GM12878 (cell line): ENCODE measurements around the gene RNU2-63P. TPM values are rescaled to one million over a fixed set of nuclear protein-coding genes. Genes with fewer than 3 reads are reported as not detected.
A peak's percentile ranks its signal among the peaks of the same experiment; 100 is the strongest.

ENCODE experiments used
- ASH2L ChIP-seq: fragments of 300-600, 200-600 bp; sonication (generic); IDR thresholded peaks from 2 replicates; pipeline ENCODE4 v1.6.1; 2017; ENCODE audit warnings: low read depth, mild to moderate bottlenecking, borderline replicate concordance
- BHLHE40 ChIP-seq, 2 experiments: fragments of 450-650 bp in 1 of 2; IDR thresholded peaks; 2 replicates each; pipeline ENCODE4 v1.6.1; 2011 to 2017; ENCODE audit warnings: low read depth in 2 of 2, borderline replicate concordance in 1 of 2, improper control_type of control experiment in 1 of 2, low read length in 1 of 2, mild to moderate bottlenecking in 1 of 2
- ETV6 ChIP-seq, 2 experiments: fragments of 450-650 bp in 1 of 2; IDR thresholded peaks in 1 of 2; conservative IDR thresholded peaks in 1 of 2; 2 replicates each; pipeline ENCODE4 v1.6.1; 2014; ENCODE audit warnings: antibody characterized with exemption in 1 of 2, borderline replicate concordance in 1 of 2, low read depth in 1 of 2, mild to moderate bottlenecking in 1 of 2, moderate library complexity in 1 of 2
- IRF4 ChIP-seq: IDR thresholded peaks from 2 replicates; pipeline ENCODE4 v1.6.1; 2011; ENCODE audit warnings: low read depth, low read length
- NFXL1 ChIP-seq: fragments of 450-650 bp; IDR thresholded peaks from 2 replicates; pipeline ENCODE4 v1.6.1; 2017; ENCODE audit warnings: antibody characterized with exemption, mild to moderate bottlenecking, borderline replicate concordance
- SIN3A ChIP-seq: IDR thresholded peaks from 2 replicates; pipeline ENCODE4 v1.6.1; 2012; ENCODE audit warnings: low read depth, low read length, improper control_type of control experiment
- SMAD1 ChIP-seq: fragments of 450-650 bp; IDR thresholded peaks from 2 replicates; pipeline ENCODE4 v1.6.1; 2018; ENCODE audit warnings: mild to moderate bottlenecking, low read depth; ENCODE audit not compliant: partially characterized antibody
- SUPT20H ChIP-seq: IDR thresholded peaks from 2 replicates; pipeline ENCODE4 v1.6.1; 2011; ENCODE audit warnings: low read depth, mild to moderate bottlenecking, low read length, moderate library complexity, borderline replicate concordance; ENCODE audit not compliant: control insufficient read depth
- TCF3 ChIP-seq: IDR thresholded peaks from 2 replicates; pipeline ENCODE4 v1.6.1; 2012; ENCODE audit warnings: low read depth, mild to moderate bottlenecking, low read length, borderline replicate concordance; ENCODE audit not compliant: insufficient read depth
- ZNF217 ChIP-seq: fragments of 450-650 bp; IDR thresholded peaks from 2 replicates; pipeline ENCODE4 v1.6.1; 2017; ENCODE audit warnings: antibody characterized with exemption, mild to moderate bottlenecking
- polyA plus RNA-seq, 11 experiments: library from polyadenylated mRNA; depleted of rRNA in 4 of 11; unstranded in 6 of 11; stranded (reverse) in 5 of 11; fragments of >200 nt; fragmentation: Nextera tagmentation in 4 of 11; fragmentation: Illumina TruSeq in 1 of 11; extraction: Ambion mirVana in 4 of 11; extraction: Trizol in 1 of 11; gene quantifications; 1 replicate in 1 of 11; 2 replicates in 10 of 11; pipeline versions ENCODE4 v1.2.1 to v1.2.3, GENCODE V29; 2011 to 2016; ENCODE audit warnings: inconsistent platforms in 2 of 11, missing spikeins in 2 of 11, low read depth in 1 of 11
- total RNA-seq, 4 experiments: library from RNA; depleted of rRNA in 3 of 4; stranded (reverse); fragments of >200 nt in 3 of 4; fragmentation: Illumina TruSeq in 1 of 4; extraction: Trizol in 1 of 4; gene quantifications; 2 replicates each; pipeline versions ENCODE4 v1.2.1 to v1.2.3, GENCODE V29; 2013 to 2021
- TF ChIP-seq, protein P1 (sequence below), 3 experiments: IDR thresholded peaks in 2 of 3; conservative IDR thresholded peaks in 1 of 3; 2 replicates each; pipeline ENCODE4 v1.5.1; 2011; ENCODE audit warnings: low read depth in 3 of 3, low read length in 3 of 3, mild to moderate bottlenecking in 3 of 3, control low read depth in 2 of 3, moderate library complexity in 2 of 3, inconsistent platforms in 1 of 3, mixed read lengths in 1 of 3; ENCODE audit not compliant: control insufficient read depth in 2 of 3, insufficient read depth in 1 of 3; ENCODE audit errors: extremely low read depth in 1 of 3
- TF ChIP-seq, protein P2 (sequence below): IDR thresholded peaks from 2 replicates; pipeline ENCODE4 v1.6.1; 2012; ENCODE audit warnings: low read depth, low read length, improper control_type of control experiment
- TF ChIP-seq, protein P3 (sequence below): fragments of 450-650 bp; IDR thresholded peaks from 2 replicates; pipeline ENCODE4 v1.6.1; 2017; ENCODE audit warnings: low read depth, mild to moderate bottlenecking, moderate library complexity
- TF ChIP-seq, protein P4 (sequence below): fragments of 450-650 bp; IDR thresholded peaks from 2 replicates; pipeline ENCODE4 v1.6.1; 2017; ENCODE audit warnings: mild to moderate bottlenecking, moderate library complexity
- TF ChIP-seq, protein P5 (sequence below): fragments of 450-650 bp; IDR thresholded peaks from 2 replicates; pipeline ENCODE4 v1.6.1; 2018; ENCODE audit warnings: mild to moderate bottlenecking, low read depth, moderate library complexity; ENCODE audit not compliant: partially characterized antibody

Gene RNU2-63P
- total and polyA plus RNA-seq, 10 of the 15 experiments (the other 5 are each of a cell fraction or from before 2014, with no cell fraction given) = 10.7 to 117 (median 12.3) TPM; not detected in 5

DNA sequence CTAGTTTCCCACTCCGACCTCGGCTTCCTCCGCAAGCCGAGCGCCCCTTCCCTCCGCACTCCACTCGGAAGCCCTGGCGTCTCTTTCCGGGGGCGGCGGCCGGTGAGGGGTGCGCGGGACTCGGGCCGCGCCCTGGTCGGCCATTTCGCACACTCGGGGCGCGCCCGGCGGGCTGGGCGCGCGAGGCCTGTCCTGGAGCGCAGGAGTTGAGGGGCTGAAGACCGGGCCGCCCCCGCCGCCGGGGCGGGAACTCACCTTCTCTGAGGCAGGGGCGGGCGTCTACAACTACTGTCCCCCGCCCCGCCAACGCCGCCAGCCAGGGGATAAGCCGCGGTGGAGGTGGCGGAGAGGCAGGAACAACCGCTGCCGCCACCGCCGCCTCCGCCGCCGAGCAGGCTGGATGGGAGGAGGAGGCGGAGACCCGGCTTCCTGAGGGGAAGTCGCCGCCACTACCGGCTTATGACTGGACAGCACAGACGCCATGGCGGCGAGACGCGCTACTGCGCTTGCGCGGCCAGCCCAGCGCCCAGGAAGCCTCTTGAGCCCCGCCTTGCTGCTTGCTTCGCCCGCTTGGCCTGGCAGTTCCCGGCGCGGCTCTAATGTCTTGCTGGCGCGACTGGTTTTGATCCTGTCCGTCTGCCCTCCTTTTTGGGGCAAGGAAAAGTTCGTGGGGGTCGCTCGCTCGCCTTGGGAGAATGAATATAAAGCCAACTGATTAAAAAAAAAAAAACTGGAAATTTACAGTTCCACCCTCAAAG, 39.2 kb upstream of the RNU2-63P start, which contains the start of gene KRCC1 (continued):
- TF ChIP-seq, protein P1, sequence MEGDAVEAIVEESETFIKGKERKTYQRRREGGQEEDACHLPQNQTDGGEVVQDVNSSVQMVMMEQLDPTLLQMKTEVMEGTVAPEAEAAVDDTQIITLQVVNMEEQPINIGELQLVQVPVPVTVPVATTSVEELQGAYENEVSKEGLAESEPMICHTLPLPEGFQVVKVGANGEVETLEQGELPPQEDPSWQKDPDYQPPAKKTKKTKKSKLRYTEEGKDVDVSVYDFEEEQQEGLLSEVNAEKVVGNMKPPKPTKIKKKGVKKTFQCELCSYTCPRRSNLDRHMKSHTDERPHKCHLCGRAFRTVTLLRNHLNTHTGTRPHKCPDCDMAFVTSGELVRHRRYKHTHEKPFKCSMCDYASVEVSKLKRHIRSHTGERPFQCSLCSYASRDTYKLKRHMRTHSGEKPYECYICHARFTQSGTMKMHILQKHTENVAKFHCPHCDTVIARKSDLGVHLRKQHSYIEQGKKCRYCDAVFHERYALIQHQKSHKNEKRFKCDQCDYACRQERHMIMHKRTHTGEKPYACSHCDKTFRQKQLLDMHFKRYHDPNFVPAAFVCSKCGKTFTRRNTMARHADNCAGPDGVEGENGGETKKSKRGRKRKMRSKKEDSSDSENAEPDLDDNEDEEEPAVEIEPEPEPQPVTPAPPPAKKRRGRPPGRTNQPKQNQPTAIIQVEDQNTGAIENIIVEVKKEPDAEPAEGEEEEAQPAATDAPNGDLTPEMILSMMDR (IDR thresholded peaks at IDR 0.05 in 2 of 3, conservative IDR thresholded peaks at IDR 0.05 in 1 of 3; ENCODE audit: control insufficient read depth in 2 of 3, extremely low read depth in 1 of 3, insufficient read depth in 1 of 3, low read depth in 3 of 3, low read length in 3 of 3) = no peak
- TF ChIP-seq ETV6 (conservative IDR thresholded peaks at IDR 0.05 in 1 of 2, IDR thresholded peaks at IDR 0.05 in 1 of 2; ENCODE audit: borderline replicate concordance in 1 of 2, low read depth in 1 of 2) = no peak
- TF ChIP-seq NFXL1 = no peak
- 0 out of 4 replicates have a peak, but pooled peaks of 1 of the 2 experiments have one; percentile 41 for TF ChIP-seq BHLHE40 (IDR thresholded peaks at IDR 0.05; ENCODE audit: borderline replicate concordance in 1 of 2, low read depth in 2 of 2, low read length in 1 of 2)
- no peak for TF ChIP-seq IRF4
- TF ChIP-seq SUPT20H = no peak
- TF ChIP-seq, protein P2, sequence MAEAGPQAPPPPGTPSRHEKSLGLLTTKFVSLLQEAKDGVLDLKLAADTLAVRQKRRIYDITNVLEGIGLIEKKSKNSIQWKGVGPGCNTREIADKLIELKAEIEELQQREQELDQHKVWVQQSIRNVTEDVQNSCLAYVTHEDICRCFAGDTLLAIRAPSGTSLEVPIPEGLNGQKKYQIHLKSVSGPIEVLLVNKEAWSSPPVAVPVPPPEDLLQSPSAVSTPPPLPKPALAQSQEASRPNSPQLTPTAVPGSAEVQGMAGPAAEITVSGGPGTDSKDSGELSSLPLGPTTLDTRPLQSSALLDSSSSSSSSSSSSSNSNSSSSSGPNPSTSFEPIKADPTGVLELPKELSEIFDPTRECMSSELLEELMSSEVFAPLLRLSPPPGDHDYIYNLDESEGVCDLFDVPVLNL = 0 out of 2 replicates have a peak, but pooled peaks have one; percentile 28
- TF ChIP-seq SMAD1 = no peak
- TF ChIP-seq, protein P3, sequence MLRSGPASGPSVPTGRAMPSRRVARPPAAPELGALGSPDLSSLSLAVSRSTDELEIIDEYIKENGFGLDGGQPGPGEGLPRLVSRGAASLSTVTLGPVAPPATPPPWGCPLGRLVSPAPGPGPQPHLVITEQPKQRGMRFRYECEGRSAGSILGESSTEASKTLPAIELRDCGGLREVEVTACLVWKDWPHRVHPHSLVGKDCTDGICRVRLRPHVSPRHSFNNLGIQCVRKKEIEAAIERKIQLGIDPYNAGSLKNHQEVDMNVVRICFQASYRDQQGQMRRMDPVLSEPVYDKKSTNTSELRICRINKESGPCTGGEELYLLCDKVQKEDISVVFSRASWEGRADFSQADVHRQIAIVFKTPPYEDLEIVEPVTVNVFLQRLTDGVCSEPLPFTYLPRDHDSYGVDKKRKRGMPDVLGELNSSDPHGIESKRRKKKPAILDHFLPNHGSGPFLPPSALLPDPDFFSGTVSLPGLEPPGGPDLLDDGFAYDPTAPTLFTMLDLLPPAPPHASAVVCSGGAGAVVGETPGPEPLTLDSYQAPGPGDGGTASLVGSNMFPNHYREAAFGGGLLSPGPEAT = no peak
- TF ChIP-seq ASH2L = no peak; the same call in 1 of the 2 replicates
- TF ChIP-seq SIN3A = no peak
- TF ChIP-seq, protein P4, sequence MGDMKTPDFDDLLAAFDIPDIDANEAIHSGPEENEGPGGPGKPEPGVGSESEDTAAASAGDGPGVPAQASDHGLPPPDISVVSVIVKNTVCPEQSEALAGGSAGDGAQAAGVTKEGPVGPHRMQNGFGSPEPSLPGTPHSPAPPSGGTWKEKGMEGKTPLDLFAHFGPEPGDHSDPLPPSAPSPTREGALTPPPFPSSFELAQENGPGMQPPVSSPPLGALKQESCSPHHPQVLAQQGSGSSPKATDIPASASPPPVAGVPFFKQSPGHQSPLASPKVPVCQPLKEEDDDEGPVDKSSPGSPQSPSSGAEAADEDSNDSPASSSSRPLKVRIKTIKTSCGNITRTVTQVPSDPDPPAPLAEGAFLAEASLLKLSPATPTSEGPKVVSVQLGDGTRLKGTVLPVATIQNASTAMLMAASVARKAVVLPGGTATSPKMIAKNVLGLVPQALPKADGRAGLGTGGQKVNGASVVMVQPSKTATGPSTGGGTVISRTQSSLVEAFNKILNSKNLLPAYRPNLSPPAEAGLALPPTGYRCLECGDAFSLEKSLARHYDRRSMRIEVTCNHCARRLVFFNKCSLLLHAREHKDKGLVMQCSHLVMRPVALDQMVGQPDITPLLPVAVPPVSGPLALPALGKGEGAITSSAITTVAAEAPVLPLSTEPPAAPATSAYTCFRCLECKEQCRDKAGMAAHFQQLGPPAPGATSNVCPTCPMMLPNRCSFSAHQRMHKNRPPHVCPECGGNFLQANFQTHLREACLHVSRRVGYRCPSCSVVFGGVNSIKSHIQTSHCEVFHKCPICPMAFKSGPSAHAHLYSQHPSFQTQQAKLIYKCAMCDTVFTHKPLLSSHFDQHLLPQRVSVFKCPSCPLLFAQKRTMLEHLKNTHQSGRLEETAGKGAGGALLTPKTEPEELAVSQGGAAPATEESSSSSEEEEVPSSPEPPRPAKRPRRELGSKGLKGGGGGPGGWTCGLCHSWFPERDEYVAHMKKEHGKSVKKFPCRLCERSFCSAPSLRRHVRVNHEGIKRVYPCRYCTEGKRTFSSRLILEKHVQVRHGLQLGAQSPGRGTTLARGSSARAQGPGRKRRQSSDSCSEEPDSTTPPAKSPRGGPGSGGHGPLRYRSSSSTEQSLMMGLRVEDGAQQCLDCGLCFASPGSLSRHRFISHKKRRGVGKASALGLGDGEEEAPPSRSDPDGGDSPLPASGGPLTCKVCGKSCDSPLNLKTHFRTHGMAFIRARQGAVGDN = 0 out of 2 replicates have a peak, but pooled peaks have one; percentile 50
- peak; percentile 27; the same call in 1 of the 2 replicates for TF ChIP-seq ZNF217
- TF ChIP-seq TCF3 = no peak
- TF ChIP-seq, protein P5, sequence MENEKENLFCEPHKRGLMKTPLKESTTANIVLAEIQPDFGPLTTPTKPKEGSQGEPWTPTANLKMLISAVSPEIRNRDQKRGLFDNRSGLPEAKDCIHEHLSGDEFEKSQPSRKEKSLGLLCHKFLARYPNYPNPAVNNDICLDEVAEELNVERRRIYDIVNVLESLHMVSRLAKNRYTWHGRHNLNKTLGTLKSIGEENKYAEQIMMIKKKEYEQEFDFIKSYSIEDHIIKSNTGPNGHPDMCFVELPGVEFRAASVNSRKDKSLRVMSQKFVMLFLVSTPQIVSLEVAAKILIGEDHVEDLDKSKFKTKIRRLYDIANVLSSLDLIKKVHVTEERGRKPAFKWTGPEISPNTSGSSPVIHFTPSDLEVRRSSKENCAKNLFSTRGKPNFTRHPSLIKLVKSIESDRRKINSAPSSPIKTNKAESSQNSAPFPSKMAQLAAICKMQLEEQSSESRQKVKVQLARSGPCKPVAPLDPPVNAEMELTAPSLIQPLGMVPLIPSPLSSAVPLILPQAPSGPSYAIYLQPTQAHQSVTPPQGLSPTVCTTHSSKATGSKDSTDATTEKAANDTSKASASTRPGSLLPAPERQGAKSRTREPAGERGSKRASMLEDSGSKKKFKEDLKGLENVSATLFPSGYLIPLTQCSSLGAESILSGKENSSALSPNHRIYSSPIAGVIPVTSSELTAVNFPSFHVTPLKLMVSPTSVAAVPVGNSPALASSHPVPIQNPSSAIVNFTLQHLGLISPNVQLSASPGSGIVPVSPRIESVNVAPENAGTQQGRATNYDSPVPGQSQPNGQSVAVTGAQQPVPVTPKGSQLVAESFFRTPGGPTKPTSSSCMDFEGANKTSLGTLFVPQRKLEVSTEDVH = no peak
